ENCODE measurements around the gene PTPRN2.

Gene PTPRN2

DNA sequence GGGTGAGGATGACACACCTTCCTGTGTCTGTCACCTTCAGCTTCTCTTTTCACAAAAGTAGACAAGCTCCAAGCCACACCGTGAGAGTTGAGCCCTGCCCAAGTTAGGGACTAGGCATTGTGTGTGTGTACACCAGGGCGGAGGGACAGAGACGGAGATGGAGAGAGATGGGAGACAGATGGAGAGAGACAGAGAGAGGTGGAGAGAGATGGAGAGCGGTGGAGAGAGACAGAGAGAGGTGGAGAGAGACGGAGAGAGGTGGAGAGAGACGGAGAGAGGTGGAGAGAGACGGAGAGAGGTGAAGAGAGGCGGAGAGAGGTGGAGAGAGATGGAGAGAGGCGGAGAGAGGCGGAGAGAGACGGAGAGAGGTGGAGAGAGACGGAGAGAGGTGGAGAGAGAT, 1043.8 kb downstream of the PTPRN2 start:
- DNase-seq = no peak

DNA sequence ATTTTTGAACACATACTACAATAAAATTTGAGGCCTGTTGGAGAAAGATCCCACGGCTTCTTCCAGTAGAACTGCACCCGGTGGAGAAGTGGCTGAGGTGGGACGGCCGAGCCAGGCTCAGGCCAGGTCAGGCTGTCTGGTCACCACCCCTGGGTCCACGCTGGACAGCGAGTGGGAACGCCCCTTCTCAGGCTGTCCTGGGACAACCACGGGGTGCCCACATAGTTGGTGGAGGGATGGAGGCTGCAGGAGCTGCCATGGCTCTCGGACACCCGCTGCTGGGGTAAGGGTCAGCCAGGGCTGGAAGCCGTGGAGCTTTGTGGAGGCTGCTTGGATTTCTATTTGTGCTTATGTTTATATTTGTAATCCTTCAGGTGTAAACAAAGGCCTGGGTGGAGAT, 1044.3 kb downstream of the PTPRN2 start:
- DNase-seq = no peak

DNA sequence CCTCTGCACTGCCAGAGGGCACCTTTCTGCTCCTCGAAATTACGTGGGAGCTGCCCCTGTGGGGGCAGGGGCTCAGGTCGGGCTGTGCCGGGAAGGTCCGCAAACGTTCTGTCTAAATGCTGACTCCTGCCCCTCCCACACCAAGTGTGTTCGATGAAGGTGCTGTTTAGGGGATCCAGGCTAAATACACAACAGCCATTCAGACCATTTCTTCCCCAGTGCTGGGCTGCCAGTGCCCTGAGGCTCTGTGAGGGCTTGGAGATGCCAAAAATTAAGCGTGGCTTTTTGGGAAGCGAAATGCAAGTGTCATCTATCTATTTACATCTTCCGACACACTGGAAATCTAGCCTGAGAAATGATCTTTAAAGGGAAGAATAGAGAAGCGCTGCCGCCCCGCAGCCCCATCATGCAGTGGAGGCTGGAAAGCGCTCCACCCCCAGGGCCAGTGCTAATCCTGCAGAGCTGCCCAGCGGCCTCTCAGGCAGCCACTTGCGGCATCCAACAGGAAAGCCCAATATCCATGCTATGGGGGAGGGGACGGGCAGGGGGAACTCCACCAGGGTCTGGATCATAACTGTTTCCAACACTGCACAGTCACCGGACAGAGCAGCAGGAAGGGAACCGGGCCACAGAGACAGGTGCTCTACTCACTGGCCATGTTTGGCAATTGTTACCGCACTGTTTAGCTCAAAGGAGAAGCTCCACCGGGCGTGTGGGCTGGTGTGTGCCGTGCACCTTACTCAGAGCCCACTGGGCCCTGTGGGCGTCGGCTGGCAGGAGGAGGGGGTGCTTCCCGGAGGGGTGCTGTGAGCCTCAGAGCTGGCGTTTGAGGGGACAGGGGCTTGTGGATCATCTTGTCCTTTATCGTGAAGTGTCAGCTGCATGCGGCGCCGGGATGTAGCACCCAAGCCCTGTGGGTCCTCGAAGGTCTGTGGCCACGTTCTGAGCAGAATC, 1045.3 kb downstream of the PTPRN2 start:
- DNase-seq = no peak

- DNase-seq = no peak
These were observed 1046.1 kb downstream of the PTPRN2 start for GRCh38 chr7:157541295-157542067.

GRCh38 chr7:157540606-157541294, 1046.9 kb downstream of the PTPRN2 start:
- no peak for DNase-seq

DNA sequence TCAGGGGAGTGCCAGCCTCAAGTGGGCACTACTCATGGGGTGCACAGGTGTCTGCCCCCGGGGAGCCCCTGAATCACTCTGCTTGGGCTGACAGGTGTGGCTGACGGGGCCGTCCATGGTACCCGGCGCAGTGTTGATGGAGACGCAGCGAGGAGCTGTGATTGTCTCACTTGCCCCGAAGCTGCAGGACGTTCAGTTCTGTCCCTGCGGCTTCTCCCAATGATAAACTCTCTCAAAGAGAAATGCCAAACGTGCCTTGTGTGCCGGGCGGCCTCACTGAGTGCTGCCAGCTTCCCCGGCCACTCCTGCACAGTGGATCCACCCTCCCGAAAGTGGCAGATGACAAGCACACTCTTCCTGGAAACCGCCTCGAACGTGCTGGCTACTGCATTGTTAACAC, 1047.6 kb downstream of the PTPRN2 start:
- no peak for DNase-seq

DNA sequence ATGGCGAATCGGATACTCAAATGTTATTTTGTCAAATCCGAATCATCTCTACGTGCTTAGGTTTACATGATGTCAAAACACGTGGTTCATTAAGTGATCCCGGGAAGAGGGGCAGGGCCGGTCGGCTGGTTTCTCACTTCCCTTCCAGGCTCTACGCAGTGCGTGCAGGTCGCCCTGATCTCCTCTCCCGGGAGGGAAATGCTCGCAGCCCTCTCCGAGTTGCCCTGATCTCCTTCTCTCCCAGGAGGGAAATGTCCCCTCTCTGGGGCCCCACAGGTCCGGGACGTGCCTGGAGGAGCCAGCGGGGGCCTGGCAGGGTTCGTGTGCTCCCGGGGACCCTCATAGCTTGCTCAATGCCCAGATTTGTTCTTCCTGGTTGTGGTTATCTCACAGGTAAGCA, 1048.1 kb downstream of the PTPRN2 start:
- DNase-seq = no peak

GRCh38 chr7:157538735-157539134, 1048.9 kb downstream of the PTPRN2 start:
- no peak for DNase-seq

DNA sequence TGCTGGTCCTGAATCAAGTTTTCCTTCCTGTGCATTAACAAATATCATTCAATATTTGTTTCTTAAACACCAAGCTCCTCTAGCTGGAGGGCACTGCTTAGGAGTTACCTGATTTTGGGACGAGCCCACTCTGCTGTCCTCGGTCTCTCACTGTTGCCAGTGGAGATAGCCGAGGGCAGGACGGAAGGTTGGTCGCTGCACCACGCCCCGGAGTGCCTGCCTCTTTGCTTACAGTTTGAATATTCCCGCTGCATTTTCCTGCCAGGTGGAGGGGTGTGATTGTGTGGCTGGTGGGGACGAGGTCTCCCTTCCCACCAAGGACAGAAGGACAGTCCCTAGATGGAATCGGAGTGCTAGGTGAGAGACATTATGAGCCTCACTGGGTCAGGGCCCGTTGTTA, 1049.3 kb downstream of the PTPRN2 start:
- no peak for DNase-seq

DNA sequence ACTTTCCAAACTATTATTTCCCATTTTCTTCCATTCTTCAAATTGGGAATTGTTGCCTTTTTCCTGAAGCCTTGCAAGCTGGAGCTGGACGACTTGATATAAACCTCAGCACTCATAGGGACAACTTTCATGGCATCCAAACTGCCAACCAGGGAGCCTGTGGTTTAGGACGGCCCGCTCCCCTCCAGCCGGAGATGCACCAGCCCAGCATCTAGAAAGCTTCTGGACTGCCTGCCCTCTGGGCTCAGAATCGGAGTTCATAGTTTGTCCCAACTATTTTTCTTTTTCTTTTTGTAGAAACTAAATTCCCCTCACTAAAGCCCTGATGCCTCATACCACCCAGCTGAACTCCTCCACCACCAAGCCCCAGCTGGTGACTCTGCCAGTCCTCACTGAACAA, 1050.6 kb downstream of the PTPRN2 start:
- no peak for DNase-seq

DNA sequence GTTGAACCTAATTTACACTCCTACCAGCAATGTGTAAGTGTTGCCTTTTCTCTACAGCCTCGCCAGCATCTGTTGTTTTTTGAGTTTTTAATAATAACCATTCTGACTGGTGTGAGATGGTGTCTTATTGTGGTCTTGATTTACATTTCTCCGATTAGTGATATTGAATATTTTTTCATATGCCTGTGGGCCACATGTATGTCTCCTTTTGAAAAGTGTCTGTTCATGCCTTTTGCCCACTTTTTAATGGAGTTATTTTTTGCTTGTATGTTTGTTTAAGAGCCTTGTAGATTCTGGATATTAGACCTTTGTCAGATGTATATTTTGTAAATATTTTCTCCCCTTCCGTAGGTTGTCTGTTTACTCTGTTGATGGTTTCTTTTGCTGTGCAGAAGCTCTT, 1055.6 kb downstream of the PTPRN2 start:
- DNase-seq = no peak

DNA sequence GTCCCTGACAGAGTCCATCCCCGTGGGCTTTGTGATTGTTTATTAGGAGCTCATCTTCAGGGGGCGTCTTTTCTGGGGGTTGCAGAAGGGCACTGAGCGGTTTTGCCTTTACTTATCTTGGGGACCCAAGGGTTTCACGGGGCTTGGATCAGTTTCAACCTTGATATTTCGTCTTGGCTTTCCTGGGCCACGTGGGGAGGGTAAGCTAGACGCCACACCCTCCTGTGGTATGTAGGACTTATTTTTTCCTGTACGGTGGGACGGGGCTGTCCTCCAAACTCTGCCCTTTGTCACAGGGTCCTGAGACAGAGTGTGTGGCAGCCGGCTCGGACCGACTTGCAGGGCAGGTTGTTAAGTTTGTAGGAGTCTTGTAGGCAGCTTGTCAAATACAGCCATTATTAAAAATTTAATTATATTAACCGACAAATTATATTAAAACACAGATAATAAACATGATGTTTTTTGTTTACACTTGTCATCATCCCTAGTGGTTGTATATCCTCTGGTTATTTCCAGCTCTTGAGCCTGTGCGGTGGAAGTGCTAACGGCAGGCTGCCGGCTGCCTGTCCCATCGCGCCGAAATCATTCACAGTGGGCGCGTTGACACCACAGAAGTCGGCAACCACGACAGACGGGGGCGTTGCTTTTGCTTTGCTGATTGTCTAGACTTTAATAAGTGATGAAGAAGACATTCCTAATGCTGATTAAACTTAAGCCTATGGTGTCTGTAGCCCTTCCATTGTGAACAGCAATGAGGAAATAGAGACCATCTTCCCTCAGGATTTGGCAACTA, 1057.7 kb downstream of the PTPRN2 start:
- no peak for DNase-seq

DNA sequence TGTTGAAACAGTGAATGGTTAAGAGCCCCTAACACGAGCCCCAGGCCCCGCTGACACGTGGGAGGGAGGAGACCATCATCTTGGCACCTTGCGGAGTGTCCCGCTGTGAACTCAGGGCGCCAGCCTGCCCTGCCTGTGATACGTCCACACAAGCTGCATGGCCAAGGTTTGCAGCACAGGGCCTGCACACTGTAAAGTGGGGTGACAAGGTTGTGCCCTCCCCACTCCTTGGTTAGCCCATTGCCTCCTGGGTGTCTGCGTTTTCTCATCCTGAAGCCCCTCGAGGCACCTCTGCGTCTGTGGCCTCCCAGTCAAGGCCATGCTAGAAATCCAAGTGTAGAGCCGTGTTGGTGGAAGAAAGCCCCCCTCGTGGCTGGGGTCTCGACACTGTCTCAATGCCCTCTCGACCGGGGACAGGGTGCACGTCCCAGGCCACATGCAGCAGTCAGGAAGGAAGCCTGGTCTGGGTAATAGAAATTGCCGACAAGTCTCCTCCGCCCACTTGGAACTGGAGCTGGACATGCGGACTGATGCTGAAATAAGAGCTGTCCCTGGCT, 1058.8 kb downstream of the PTPRN2 start:
- DNase-seq = no peak

- DNase-seq = no peak
These were observed 1059.9 kb downstream of the PTPRN2 start for GRCh38 chr7:157527686-157528085.

- no peak for DNase-seq
These were observed 1060.5 kb downstream of the PTPRN2 start for GRCh38 chr7:157526913-157527634.

- no peak for DNase-seq
These were observed 1061.4 kb downstream of the PTPRN2 start for GRCh38 chr7:157526005-157526912.

- DNase-seq = no peak
These were observed 1062.1 kb downstream of the PTPRN2 start for GRCh38 chr7:157525491-157525915.

GRCh38 chr7:157524731-157525130, 1062.9 kb downstream of the PTPRN2 start:
- no peak for DNase-seq

- no peak for DNase-seq
These were observed 1063.7 kb downstream of the PTPRN2 start for GRCh38 chr7:157523766-157524421.

- DNase-seq = no peak
These were observed 1064.3 kb downstream of the PTPRN2 start for GRCh38 chr7:157523371-157523765.
